ENCODE results near the gene MBIP.

DNA sequence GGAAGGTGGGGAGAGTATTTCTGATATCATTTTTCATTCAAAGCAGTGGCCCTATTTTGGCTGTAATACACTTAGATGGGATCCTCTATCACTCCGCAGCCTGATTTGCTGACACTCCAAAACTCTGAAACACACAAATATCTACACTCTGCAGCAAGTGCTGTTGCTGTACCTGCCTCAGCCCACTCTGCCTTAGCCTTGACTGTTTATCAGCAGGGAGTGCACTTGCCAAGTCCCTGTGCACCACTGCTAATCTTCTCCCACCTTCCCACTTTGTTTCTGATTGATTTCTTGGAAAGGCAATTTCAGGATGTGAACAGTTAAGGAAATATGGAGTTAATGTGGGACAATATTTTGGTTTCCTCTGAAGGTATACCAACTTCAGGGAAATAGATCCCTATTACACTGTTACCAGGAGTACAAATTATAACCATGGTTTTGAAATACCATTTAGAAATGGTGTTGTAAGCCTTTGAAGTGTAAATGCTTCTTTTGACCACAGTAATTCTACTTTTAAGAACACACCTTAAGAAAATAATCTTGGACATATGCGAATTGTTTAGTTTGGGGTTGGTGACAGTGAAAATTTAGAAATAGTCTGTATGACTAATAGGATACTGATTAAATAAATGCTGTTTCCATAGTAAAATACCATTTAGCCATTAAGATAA, 59.3 kb downstream of the MBIP start:
- TF ChIP-seq, protein P1, sequence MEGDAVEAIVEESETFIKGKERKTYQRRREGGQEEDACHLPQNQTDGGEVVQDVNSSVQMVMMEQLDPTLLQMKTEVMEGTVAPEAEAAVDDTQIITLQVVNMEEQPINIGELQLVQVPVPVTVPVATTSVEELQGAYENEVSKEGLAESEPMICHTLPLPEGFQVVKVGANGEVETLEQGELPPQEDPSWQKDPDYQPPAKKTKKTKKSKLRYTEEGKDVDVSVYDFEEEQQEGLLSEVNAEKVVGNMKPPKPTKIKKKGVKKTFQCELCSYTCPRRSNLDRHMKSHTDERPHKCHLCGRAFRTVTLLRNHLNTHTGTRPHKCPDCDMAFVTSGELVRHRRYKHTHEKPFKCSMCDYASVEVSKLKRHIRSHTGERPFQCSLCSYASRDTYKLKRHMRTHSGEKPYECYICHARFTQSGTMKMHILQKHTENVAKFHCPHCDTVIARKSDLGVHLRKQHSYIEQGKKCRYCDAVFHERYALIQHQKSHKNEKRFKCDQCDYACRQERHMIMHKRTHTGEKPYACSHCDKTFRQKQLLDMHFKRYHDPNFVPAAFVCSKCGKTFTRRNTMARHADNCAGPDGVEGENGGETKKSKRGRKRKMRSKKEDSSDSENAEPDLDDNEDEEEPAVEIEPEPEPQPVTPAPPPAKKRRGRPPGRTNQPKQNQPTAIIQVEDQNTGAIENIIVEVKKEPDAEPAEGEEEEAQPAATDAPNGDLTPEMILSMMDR (IDR thresholded peaks at IDR 0.05; ENCODE audit: borderline replicate concordance, extremely low read depth, low read length, poor library complexity, severe bottlenecking): no peak
- no peak for TF ChIP-seq EZH2 (IDR thresholded peaks at IDR 0.05; ENCODE audit: borderline replicate concordance, low read depth, low read length, severe bottlenecking)

Data from DND-41 (cell line).